22Rv1 (cell line): ENCODE results near the gene SWI5.

Source experiments
- H3K27ac ChIP-seq: fragments of 450-650 bp; 2 replicates; pipeline ENCODE4 v1.5.1; 2017
- CTCF ChIP-seq: fragments of 450-650 bp; IDR thresholded peaks from 2 replicates; pipeline ENCODE4 v1.5.1; 2017; ENCODE audit warnings: mild to moderate bottlenecking
- ZFX ChIP-seq: fragments of 450-650 bp; IDR thresholded peaks from 2 replicates; pipeline ENCODE4 v1.6.1; 2017; ENCODE audit warnings: antibody characterized with exemption, borderline replicate concordance

The SWI5 gene

GRCh38 chr9:128253140-128253990 lies 22.7 kb upstream of the SWI5 start:
- H3K27ac ChIP-seq, result no peak overlapping the region
- TF ChIP-seq ZFX (no peak), CTCF (no peak)

DNA sequence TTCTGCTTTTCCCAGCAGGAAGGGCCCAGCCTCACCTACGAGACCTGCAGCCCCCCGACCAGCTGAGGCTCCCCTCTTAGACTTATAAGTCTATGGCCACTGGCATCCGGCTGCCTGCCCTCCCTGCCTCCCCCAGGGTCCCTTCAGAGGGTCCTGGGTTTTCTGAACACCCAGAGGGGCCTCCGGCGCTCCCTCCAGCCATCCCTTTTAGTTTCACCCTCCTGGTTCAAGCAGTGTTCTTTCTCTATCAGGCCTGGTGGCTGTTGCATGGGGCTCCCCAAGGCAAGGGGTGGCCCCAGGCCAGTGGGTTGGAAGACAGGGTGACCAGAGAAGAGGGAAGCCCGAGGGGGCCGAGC lies 22.1 kb upstream of the SWI5 start:
- H3K27ac ChIP-seq, result no peak overlapping the region
- TF ChIP-seq ZFX, result no peak
- TF ChIP-seq CTCF, result no peak

- no peak overlapping the region for H3K27ac ChIP-seq
- TF ChIP-seq ZFX (no peak), CTCF (no peak)
Observed at GRCh38 chr9:128254362-128254761, 21.7 kb upstream of the SWI5 start.

DNA sequence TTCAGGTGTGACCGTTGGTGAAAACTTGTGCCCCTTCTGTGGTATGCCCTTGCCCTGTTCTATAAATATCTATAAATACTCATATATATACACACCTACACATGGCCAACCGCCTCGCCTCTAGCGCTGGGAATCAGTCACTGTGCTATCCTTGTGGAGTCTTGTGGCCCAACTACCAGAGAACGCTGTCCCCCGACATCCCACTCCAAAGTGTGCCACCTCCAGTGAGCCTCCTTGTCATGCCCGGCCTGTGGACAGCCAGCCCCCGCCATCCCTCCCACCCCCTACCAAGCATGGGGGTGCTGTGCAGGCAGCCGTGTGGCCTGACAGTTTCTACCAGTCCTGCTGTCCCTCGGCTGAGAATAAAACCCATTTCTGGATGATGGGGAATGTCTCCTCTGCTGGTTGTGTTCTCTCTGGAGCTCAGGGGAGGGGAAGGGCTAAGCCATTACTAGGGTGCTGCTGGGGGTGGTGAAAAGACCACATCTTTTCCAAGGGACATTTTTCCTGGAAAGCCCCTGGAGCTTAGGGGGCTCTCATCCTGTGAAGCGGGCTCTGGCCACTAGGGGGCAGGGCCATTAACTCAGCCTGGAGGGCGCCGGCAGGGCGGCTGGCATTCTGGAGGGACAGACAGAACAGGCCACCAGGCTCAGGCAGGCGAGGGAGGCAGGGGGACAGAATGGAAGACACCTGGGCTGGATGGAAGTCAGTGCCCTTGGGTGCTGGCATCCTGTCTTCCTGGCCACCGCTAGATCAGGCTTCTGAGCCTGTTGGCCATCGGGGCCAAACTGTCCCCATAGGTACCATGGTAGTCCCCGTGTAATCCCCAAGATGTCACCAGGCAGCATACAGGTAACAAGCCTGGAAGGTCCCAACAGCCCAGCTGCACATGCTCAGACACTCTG lies 21.0 kb upstream of the SWI5 start:
- TF ChIP-seq CTCF (peak; percentile 93), ZFX (no peak)
- no peak overlapping the region for H3K27ac ChIP-seq

- TF ChIP-seq CTCF, result no peak
- no peak for TF ChIP-seq ZFX
- no peak overlapping the region for H3K27ac ChIP-seq
Observed at GRCh38 chr9:128257086-128257825, 18.8 kb upstream of the SWI5 start.

GRCh38 chr9:128257907-128258306 lies 18.2 kb upstream of the SWI5 start:
- no peak for TF ChIP-seq ZFX
- no peak for TF ChIP-seq CTCF

More at GRCh38 chr9:128257907-128258306, 18.2 kb upstream of the SWI5 start:
- no peak overlapping the region for H3K27ac ChIP-seq
